NCI-H226 (cell line): ENCODE measurements around the gene TMEM106C.
"Not testable (repeated sequence)": the region's sequence is repeated elsewhere in the genome, so short reads cannot be mapped to it uniquely, and the experiment has no call there.

Experiments used
- DNase-seq: peaks from one replicate; pipeline ENCODE4 v3.0.0-alpha.2; 2015

Gene TMEM106C

DNA sequence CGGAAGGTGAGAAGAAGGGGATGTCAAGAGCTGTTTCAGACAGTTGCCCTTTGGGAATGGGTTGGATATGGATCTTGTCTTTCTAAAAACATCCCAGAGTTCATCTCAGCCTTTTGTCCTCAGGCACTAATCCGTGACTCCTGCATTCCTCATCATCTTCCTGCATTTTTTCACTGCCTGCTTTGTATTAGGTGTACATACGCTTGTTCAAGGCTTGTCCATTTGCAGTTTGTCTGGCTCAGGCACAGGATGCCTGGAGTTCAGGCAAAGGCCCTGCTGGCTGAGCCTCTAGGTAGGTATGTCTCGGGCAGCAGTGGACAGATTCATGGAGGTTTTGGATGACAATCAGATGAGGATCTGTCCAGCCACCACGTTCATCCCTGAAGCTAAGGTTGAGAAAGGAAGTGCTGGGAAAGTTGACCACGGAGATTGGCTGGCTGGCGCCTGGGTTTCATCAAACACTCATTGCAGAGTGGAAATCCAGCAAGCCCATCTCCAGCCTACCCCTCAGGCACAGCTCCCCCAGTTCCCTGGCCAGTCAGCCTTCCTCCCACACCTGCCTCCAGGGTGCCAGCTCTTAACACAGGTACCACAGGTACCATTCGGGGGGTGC, 12.4 kb upstream of the TMEM106C start:
- DNase-seq: no peak

DNA sequence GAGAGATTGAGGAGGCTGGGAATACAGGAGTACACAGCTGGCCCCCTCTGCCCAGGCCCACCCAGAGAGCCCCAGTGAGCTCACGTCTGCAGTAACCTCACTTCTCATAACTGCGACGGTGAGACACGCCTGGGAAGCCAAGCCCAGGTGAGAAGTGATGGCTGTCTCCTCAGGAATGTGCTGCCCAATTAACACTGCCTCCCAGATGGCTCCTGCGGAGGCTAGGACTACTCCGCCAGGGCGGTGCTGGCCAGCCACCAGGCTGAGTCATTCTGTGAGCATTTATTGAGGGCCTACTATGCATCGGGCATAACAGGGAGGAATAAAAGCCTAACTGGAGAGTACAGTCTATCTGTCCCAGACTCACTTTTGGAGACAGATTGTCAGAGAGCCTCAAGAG, 9.3 kb upstream of the TMEM106C start:
- DNase-seq: no peak

DNA sequence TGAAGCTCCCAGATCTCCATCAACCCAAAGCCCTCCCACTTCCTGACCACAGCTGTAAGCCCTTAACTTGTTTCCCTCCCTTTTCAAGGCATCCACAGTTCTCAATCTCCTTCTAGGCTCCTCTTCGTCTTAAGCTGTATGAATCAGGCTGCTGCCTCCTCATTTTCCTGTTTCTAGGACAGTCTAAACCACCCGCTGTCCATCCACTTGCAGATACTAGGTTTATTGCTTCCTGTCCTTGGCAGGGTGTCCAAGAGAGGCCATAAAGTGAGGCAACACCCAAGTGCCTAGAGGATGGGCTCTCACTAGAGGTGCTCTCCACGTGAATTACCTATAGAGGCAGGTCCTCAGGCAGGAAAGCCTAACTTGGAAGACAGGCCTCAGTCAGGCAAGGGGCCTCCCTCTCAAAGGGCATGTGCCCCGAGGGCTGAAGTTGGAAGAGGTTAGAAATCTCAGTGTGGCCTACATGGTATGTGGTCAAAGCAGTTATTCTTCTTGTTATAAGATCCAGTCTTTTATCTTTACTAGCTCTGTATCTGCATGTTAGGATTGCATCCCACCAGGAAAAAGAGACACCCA, 8.8 kb upstream of the TMEM106C start:
- DNase-seq: no peak

DNA sequence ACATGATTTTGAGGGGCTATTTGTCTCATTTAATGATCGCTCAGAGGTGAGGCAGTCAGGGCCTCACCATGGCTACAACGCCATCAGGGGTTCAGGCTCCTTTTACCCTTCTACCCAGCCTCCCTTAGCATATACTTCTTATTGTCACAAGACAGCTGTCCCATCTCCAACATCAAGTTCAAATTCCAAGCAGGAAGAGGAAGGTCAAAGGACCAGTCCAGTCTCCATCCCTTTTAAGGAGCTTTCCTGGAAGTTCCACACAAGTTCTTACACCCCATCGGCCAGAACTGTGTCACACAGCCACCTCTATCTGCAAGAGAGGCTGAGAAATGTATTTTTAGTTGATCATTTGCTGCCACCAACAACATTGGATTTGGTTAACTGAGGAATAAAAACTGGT, 8.3 kb upstream of the TMEM106C start:
- no peak for DNase-seq

DNA sequence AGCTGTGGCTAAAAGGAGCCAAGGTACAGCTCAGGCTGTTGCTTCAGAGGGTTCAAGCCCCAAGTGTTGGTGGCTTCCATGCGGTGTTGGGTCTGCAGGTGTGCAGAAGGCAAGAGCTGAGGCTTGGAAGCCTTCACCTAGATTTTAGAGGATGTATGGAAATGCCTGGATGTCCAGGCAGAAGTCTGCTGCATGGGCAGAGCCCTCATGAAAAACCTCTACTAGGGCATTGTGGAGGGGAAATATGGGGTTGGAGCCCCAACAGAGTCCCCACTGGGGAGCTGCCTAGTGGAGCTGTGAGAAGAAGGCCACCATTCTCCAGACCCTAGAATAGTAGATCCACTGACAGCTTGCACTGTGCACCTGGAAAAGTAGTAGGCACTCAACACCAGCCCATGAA, 5.7 kb upstream of the TMEM106C start:
- not testable (repeated sequence) for DNase-seq

DNA sequence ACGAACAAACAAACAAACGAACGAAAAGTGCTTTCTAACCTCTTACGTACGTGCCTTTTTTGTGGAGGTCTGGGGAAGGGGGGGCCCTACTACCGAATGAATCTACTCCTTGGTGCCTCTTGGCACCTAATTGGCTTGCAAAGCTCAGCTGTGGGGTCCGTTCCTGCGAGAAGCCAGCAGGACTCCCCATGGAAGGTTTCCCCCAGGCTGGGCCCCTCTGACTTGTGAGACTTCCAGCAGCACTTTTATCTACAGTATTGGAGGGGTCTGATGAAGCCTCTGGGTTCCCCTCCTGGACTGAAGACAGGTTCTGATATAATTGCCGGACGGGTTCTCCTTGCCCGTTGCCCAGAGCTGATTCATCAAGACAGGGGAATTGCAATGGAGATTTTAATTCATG, 1.2 kb upstream of the TMEM106C start:
- no peak for DNase-seq

DNA sequence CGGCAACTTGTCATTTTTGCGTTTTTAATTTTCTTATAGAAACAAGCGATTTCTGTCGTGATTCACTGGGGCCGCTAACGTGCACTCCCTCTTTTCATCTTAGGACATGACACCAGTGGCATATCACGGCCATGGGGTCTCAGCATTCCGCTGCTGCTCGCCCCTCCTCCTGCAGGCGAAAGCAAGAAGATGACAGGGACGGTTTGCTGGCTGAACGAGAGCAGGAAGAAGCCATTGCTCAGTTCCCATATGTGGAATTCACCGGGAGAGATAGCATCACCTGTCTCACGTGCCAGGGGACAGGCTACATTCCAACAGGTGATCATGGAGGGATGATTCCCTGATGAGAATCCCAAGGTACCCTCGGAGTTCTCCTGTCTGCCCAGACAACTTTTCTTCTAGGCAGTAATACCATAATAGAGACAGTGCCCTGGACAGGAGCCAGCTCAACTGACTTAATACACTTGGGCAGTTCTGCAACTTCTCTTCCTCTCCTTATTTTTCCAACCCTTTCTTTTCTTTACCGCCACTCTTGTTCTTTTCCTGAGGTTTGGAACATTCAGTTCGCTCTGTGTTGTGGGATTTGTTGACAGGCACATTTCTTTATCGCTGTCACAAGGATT, 821 bp downstream of the TMEM106C start:
- no peak for DNase-seq

DNA sequence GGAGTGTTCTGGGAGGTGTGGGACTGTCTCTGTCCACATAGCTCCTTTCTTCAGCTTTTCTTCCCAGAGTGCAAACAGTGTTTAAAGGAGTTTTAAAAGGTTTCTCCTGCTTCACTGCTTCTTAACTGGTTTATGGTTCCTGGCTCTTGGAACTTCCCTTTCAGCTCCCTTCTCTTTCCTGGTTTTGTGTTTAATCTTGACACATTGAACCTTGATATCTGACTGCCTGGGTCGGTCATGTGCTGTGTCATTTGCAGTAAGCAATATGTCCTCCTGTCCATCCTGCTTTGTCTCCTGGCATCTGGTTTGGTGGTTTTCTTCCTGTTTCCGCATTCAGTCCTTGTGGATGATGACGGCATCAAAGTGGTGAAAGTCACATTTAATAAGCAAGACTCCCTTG, 2.2 kb downstream of the TMEM106C start:
- no peak for DNase-seq

DNA sequence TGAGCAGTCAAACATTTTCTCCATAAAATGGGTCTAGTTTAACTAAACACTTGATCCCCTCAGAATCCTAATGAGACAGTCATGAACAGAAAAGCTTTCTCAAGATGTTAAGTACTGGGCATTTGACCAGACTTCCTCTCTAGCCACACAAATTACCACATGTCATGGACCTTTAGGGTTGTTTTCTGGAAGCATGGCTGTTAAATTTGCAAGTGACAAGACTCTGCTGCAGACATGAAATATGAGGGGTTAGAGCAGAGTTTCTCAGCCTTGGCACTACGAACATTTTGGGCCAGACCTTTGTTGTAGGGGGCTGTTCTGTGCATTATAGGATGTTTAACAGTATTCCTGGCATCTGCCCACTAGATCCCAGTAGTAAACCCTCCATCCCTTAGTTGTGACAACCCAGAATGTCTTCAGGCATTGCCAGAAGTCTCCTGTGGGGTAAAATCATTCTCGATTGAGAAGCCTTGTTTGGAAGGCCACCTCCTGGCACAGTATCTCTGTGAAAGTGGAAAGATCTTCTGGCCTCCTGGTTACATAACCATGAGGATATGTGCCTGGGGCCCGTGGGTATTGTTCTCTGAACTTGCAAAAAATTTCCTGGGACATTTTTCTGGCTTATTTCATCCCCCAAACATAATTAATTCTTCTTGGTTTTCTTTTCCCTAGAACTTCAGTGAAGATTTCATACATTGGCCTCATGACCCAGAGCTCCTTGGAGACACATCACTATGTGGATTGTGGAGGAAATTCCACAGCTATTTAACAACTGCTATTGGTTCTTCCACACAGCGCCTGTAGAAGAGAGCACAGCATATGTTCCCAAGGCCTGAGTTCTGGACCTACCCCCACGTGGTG, 4.3 kb downstream of the TMEM106C start:
- DNase-seq: no peak

DNA sequence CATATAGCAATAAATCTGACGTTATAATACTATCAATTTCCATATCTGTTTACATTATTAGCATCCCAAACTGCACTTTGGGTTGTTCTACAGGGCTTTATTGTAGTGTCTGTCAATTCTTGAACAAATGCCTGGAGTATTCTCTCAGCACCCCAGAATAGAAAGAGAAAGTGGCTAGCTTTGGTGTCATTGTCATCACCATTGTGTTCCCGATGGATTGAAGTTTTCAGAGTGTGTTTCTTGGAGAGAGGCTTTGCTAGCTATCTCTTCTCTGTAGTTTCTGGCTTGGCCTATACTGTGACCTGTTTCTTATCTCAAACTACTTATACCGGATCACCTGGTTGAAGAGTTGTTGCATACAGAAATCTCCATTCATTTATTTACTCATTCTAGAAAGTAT, 6.4 kb downstream of the TMEM106C start:
- DNase-seq: no peak

DNA sequence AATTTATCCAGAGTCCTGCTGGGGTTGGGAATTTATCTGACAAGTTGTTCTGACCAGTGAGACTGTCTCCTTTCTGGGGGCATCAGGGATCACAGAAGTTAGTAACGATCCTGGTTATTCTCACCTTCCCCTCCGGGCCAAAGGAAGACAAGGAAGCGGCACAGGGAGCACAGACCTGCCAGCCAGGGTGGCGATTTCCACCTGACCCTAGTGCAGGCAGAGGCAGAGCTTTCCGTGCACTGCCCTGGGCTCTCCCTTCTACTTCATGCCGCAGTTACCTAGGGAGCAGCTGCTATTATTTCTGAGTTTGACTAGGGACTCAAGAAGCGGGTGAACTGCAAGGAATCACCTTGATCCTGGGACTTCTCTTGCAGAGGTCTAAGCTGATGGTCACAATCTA, 7.4 kb downstream of the TMEM106C start:
- DNase-seq: no peak

DNA sequence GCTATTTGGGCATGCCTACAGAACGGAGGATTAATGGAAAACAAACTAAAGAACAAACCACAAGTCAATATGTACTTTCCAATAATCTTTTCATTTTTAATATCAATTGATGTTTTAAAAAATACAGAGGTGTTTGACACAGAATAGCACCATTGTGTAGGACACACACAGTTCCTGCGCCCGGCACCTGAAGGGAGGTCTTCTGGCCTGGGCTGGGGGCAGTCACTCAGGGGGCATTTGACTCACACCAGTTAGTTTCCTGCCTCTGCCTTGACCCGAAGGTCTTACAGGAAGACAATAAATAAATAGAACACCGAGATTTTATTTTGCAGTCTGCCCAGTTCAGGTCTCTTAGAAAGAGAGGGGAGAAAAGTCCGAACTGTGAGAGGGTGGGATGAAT, 9.5 kb downstream of the TMEM106C start:
- DNase-seq: no peak

DNA sequence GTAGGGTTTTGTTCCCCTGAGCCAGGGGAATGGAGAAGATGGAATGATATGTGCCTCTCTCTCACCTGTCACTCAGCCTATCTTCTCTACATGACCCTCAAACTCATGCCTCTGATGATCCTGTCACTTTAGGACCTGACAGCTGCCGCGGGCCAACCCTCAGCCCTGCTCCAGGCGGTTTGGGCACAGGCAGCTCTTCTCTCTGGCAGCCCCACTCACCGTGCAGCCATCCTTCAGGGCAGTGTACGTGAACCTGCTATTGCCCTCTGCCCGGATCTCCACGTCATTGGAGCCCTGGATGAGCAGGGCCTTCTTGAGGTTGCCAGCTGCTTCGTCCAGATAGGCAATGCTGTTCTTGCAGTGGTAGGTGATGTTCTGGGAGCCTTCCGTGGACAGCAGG, 10.5 kb downstream of the TMEM106C start:
- DNase-seq: no peak

DNA sequence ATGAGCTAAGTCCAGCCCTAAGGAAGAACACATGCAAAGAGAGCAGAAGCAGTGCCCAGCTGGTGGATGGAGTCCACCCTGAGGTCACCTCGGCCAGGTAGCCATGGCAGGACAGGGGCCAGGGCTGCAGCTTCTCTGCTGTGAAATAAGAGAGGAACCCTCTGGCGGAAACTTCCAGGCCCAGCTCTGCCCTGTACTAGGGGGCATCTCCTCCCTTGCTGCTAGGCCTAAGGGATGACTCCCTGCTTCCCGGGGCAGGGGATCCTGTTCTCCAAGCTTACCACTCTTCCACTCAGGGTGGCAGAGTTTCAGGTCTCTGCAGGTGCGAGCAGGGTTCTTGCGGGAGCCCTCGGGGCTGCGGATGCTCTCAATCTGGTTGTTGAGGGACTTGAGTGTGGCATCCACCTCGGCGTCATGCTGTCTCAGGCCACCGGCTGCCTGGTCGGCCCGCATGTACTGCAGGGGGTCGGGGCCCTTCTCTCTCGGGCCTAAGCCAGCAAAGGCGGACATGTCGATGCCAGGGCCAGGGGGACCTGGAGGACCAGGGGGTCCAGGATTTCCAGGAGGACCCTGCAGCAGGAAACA, 11.7 kb downstream of the TMEM106C start:
- no peak for DNase-seq

DNA sequence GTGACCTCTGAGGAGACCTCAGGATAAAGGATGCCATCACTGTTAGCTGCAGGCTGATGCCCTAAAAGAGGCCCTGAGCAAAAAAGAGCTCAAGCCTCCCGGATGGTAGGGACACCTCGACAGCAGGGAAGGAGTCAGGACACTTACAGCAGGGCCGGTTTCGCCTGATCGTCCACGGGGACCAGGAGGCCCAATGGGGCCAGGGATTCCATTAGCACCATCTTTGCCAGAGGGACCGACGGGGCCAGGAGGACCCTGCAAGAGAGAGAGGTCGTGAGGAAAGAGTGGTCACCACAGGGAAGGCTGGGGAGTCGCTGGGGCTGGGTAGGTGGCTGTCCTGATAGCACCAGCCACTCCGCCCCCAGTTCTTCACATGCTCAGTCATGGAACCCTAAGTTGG, 12.4 kb downstream of the TMEM106C start:
- DNase-seq: no peak

DNA sequence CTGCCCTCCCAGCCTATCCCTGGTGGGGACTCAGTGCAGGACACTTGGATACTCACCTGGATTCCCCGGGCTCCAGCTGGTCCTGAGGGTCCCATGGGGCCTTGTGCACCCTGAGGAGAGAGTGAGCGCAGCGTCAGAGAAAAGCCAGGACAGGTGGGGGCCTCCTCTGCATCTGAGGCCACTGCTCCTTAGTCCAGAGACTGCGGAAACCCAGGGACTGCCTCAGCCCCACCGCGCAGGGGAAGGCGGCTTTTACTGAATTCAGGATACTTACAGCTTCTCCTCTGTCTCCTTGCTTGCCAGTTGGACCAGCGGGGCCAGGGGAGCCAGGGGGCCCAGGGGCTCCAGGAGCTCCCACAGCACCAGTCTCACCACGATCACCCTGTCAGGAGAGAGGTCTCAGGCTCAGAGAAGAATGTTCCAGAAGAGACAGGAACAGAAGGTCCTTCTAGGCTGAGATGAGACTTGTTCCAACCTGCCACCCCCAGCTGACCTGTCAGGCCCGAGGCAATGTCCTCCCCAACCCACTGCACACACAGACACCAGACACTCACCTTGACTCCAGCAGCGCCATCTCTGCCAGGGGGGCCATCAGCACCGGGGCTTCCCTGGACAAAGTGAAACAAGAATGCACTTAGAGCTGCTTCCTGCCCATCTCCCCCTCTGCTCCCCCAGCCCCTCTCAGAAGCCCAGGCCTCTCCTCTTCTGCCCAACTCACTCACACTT, 13.8 kb downstream of the TMEM106C start:
- DNase-seq: no peak

DNA sequence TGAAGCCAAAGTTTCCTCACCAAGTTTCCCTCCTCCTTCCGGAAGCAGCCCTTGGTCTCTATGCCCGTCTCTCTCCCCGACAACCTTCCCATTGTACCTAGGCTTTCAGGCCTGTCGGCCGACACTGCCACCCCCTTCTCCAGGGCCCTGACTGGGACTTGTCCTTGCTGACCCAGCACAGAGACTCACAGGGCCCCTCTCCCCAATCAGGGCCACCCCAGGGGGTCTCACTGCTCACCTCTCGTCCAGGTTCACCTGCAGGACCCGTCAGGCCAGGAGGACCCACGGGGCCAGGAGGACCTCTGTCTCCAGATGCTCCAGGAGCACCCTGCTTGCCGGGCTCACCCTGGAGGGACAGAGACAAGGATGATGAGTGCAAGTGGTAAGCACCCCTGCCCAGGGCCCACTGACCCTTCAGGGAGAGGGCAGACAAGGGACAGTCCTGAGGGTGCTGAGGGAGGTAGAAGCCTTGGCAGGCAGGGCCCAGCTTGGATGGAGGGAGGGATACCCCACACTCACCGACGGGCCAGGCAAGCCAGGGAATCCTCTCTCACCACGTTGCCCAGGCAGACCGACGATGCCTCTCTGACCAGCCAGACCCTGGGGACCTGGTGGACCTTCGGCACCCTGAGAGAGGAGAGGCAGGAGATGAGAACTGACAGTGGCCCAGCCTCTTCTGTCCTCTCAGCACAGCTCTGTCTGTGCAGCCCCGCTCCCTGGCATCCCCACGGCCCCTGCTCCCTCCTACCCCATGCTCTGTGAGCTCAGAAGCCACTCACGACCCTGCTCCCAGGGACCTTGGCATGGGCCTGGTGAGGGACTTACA, 14.6 kb downstream of the TMEM106C start:
- no peak for DNase-seq

DNA sequence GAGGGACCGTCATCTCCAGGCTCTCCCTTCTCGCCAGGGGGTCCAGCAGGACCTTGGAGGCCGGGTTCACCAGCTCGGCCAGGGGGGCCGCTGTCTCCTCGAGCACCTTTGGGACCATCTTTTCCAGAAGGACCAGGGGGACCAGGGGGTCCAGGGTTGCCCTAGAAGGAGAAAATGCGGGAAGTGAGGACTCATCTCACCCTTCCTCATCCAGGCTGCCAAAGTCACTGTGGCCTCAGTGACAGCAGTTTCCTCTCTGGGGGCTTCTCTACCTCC, 15.1 kb downstream of the TMEM106C start:
- no peak for DNase-seq

DNA sequence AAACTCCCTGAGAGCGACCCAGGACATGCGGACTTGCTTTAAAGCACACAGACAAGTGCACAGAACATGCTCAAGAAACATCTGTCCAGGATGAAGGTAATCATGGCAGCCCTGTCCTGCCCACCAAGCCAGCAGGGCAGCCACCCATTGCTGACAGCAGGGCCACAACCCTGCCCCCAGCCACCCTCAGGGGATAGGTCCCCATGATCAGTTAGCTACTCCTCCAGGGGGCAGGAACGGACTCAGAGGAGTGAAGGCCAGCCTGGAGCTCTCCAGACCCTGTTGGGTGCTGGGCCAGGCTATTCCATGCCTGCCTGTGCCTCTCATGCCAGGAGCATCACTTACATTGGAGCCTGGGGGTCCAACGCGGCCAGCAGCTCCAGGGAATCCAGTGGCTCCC, 15.8 kb downstream of the TMEM106C start:
- no peak for DNase-seq

DNA sequence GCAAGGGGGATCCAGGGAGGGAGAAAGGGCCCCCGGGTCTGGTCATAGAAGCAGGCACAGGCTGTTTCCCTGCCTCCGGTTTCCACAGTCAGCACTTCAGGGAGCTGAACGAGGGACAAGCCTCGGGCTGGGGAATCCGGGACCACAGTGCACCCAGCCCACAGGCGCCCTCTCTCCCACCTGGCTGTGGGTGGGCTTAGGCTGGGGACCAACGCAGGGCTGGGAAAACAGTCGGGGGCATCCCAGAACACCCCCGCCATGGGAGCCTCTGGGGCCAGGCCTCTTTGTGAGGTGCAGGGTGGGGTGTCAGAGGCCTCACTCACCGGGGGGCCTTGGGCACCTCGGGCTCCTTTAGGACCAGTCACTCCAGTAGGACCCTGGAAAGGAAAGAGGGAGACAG, 16.3 kb downstream of the TMEM106C start:
- DNase-seq: no peak

DNA sequence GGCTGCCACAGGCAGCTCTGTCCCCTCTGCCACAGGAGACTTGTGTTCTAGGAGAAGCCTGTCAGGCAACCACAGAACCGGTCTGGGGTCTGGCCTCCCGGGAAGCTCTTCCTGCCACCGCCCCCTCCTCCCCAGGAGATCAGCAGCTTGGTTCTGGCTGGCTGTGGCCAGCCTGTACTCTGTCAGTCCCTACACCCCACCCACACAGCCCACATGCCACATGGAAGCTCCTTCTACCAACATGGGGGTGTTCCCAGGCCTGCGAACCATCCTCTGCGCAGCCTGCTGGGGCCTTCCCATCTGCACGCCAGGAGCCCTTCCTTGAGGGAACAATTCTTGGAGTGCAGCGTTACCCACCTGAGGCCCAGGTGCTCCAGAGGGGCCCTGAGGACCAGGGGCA, 16.8 kb downstream of the TMEM106C start:
- DNase-seq: no peak
